Neural crest cell (in vitro differentiated cells): ENCODE results near the gene IKZF5. TPM values are rescaled to one million over a fixed set of nuclear protein-coding genes. Genes with fewer than 3 reads are reported as not detected.

ENCODE experiments used
- DNase-seq: peaks from one replicate; pipeline ENCODE4 v3.0.0; 2021; ENCODE audit warnings: low read depth, mixed read lengths, low spot score
- H3K27ac Mint-ChIP-seq: one replicate; pipeline ENCODE4 v1.8.0; 2021; ENCODE audit warnings: mild to moderate bottlenecking, mixed read lengths; ENCODE audit not compliant: unreplicated experiment
- H3K27me3 Mint-ChIP-seq: 2 replicates; pipeline ENCODE4 v1.8.0; 2021; ENCODE audit warnings: low read depth, mild to moderate bottlenecking, mixed read lengths
- H3K36me3 Mint-ChIP-seq: 2 replicates; pipeline ENCODE4 v1.8.0; 2021; ENCODE audit warnings: low read depth, mild to moderate bottlenecking, mixed read lengths
- H3K4me1 Mint-ChIP-seq: 2 replicates; pipeline ENCODE4 v1.8.0; 2021; ENCODE audit warnings: mixed read lengths
- H3K4me3 Mint-ChIP-seq: one replicate; pipeline ENCODE4 v1.8.0; 2021; ENCODE audit warnings: mild to moderate bottlenecking, mixed read lengths
- H3K9me3 Mint-ChIP-seq: 2 replicates; pipeline ENCODE4 v1.8.0; 2021; ENCODE audit warnings: mixed read lengths
- total RNA-seq: library from RNA; stranded (reverse); gene quantifications from 2 replicates; pipeline ENCODE4 v1.2.1, GENCODE V29; 2021
- TF ChIP-seq, protein P1 (sequence below): fragments of 200-600 bp; sonication (generic); conservative IDR thresholded peaks from 2 replicates; pipeline ENCODE4 v1.5.0; 2021; ENCODE audit warnings: antibody characterized with exemption, mild to moderate bottlenecking

Gene IKZF5
- total RNA-seq, 1 donor from 2014 or later = 12.1 TPM

DNA sequence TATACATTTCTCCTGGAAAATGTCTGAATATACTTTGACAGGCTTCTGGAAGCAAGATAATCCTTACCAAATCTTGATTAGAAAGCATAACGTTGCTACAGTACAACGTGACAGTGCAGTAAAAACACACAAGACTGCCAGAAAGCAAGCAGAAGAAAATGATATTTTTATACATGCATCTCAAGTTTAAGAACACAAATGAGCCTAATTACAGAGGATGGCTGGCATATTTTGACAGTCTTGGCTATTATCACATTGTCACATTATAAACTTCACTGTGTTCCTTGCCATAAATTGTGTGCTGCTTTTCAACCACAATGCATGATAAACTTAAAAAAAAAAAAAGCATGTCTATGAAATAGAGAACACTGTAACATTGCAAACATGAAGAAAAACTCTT lies 4.3 kb downstream of the IKZF5 start:
- Mint-ChIP-seq H3K9me3 (no peaks in the 10 kb centered on the region), H3K36me3 (no peaks in the 10 kb centered on the region), H3K4me1 (peaks cover 32% of the 10 kb centered on the region), H3K27ac (no peak overlapping the region), H3K27me3 (no peaks in the 10 kb centered on the region), H3K4me3 (no peak overlapping the region)
- no peak for DNase-seq
- TF ChIP-seq, protein P1, sequence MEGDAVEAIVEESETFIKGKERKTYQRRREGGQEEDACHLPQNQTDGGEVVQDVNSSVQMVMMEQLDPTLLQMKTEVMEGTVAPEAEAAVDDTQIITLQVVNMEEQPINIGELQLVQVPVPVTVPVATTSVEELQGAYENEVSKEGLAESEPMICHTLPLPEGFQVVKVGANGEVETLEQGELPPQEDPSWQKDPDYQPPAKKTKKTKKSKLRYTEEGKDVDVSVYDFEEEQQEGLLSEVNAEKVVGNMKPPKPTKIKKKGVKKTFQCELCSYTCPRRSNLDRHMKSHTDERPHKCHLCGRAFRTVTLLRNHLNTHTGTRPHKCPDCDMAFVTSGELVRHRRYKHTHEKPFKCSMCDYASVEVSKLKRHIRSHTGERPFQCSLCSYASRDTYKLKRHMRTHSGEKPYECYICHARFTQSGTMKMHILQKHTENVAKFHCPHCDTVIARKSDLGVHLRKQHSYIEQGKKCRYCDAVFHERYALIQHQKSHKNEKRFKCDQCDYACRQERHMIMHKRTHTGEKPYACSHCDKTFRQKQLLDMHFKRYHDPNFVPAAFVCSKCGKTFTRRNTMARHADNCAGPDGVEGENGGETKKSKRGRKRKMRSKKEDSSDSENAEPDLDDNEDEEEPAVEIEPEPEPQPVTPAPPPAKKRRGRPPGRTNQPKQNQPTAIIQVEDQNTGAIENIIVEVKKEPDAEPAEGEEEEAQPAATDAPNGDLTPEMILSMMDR = no peak

DNA sequence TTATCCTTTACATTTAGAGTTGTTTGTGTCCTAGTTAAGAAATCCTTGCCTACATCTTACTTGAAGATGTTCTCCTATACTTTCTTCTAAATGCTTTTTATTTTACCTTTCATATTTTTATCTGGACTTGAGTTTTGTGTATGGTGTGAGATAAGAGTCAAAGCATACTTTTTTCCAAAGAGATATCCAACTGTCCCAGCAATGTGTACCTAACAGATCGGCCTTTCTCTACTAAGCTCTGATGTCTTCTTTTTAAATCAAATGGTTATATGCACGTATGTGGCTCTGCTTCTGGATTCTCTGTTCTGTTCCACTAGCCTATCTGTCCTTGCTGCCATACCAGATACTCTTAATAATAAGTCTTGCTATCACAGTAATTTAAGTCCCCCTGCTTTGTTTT lies 7.2 kb downstream of the IKZF5 start:
- H3K4me3 Mint-ChIP-seq = no peak overlapping the region
- no peaks in the 10 kb centered on the region for H3K9me3 Mint-ChIP-seq
- H3K27ac Mint-ChIP-seq = no peak overlapping the region
- TF ChIP-seq, protein P1 = no peak
- no peak for DNase-seq
- H3K27me3 Mint-ChIP-seq = no peaks in the 10 kb centered on the region
- H3K4me1 Mint-ChIP-seq = peaks cover 9% of the 10 kb centered on the region
- H3K36me3 Mint-ChIP-seq = peaks cover 2% of the 10 kb centered on the region

DNA sequence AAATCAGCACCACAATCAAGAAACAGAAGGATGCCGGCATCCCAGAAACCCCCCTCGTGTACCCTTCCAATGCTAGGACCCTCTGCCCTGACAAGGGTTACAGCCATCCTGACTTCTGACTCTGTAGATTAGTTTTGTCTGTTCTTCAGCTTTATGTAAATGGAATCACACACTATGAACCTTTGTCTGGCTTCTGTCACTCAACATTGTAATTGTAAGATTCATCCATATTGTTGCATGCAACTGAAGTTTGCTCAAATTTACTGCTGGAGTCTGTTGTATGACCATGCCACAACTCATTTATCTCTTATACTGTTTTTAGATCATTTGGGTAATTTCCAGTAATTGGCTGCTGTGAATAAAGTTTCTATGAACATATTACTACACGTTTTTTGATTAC lies 8.4 kb downstream of the IKZF5 start:
- Mint-ChIP-seq H3K4me1 (peaks cover 7% of the 10 kb centered on the region), H3K9me3 (no peaks in the 10 kb centered on the region), H3K4me3 (no peak overlapping the region), H3K36me3 (peaks cover 2% of the 10 kb centered on the region), H3K27ac (no peak overlapping the region), H3K27me3 (no peaks in the 10 kb centered on the region)
- no peak for DNase-seq
- TF ChIP-seq, protein P1 = no peak

DNA sequence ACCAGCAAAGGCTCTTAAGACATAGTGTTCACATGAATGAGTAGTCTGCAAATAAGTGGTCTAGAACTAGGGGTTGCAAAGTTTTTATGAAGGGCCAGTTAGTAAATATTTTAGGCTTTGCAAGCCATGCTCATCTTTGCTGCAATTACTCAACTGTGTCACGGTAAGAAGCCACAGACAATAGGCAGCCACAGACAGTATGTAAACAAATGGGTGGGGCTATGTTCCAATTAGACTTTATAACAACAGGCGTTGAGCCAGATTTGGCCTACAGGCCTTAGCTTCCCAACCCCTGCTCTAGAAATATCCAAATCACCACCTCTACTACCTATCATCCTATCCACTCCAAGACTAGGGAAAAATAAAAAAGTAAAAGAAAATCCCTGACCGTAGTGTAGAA lies 9.2 kb downstream of the IKZF5 start:
- Mint-ChIP-seq H3K36me3 (peaks cover 2% of the 10 kb centered on the region), H3K27ac (peak overlapping the region; percentile 35), H3K27me3 (no peaks in the 10 kb centered on the region), H3K9me3 (no peaks in the 10 kb centered on the region), H3K4me3 (no peak overlapping the region), H3K4me1 (peaks cover 7% of the 10 kb centered on the region)
- no peak for DNase-seq
- TF ChIP-seq, protein P1 = no peak

DNA sequence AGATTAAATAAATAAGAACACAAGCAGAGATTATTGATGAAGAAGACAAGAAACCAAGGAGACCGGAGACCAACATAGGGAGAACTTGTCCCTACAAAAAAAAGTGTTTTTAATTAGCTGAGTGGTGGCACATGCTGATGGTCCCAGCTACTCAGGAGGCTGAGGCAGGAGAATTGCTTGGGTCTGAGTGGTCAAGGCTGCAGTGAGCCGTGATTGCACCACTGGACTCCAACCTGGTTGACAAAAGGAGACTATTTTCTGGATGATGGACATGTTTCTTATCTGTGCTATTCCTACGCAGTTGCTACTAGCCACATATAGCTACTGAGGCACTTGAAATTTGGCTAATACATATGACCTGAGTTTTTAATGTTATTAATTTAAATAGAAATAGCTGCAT lies 9.7 kb downstream of the IKZF5 start:
- H3K27ac Mint-ChIP-seq = no peak overlapping the region

More for the DNA sequence above, 9.7 kb downstream of the IKZF5 start:
- Mint-ChIP-seq H3K9me3 (no peaks in the 10 kb centered on the region), H3K4me3 (no peak overlapping the region), H3K36me3 (peaks cover 4% of the 10 kb centered on the region), H3K27me3 (no peaks in the 10 kb centered on the region), H3K4me1 (peaks cover 7% of the 10 kb centered on the region)
- no peak for DNase-seq
- TF ChIP-seq, protein P1 = no peak
